ENCODE data around the gene CIROP.
A peak's percentile ranks its signal among the peaks of the same experiment; 100 is the strongest.

The CIROP gene

GRCh38 chr14:23093104-23093503 lies 11.7 kb downstream of the CIROP start:
- DNase-seq = no peak

GRCh38 chr14:23091294-23092225 lies 13.2 kb downstream of the CIROP start:
- DNase-seq = no peak

- DNase-seq = no peak
Measured at GRCh38 chr14:23090254-23090636, 14.5 kb downstream of the CIROP start.

GRCh38 chr14:23089498-23090253 lies 15.1 kb downstream of the CIROP start:
- no peak for DNase-seq

GRCh38 chr14:23086565-23086964 lies 18.2 kb downstream of the CIROP start:
- DNase-seq = no peak

- no peak for DNase-seq
Measured at GRCh38 chr14:23085458-23085857, 19.3 kb downstream of the CIROP start.

- no peak for DNase-seq
Measured at GRCh38 chr14:23080474-23080873, 24.3 kb downstream of the CIROP start.

- DNase-seq = no peak
Measured at GRCh38 chr14:23079716-23080115, 25.1 kb downstream of the CIROP start.

GRCh38 chr14:23078692-23079116 lies 26.1 kb downstream of the CIROP start:
- no peak for DNase-seq

- DNase-seq = no peak
Measured at GRCh38 chr14:23077962-23078361, 26.8 kb downstream of the CIROP start.

- DNase-seq = no peak
Measured at GRCh38 chr14:23076785-23077408, 27.9 kb downstream of the CIROP start.

GRCh38 chr14:23074906-23075305 lies 29.9 kb downstream of the CIROP start:
- no peak for DNase-seq

GRCh38 chr14:23071921-23072539 lies 32.8 kb downstream of the CIROP start:
- DNase-seq = no peak

GRCh38 chr14:23071244-23071920 lies 33.4 kb downstream of the CIROP start:
- DNase-seq = peak; percentile 81

- DNase-seq = no peak
Measured at GRCh38 chr14:23070262-23071129, 34.3 kb downstream of the CIROP start.

- no peak for DNase-seq
Measured at GRCh38 chr14:23069413-23069806, 35.4 kb downstream of the CIROP start.

GRCh38 chr14:23068789-23069412 lies 35.9 kb downstream of the CIROP start:
- DNase-seq = peak; percentile 67

- no peak for DNase-seq
Measured at GRCh38 chr14:23067847-23068788, 36.7 kb downstream of the CIROP start.

GRCh38 chr14:23066855-23067744 lies 37.7 kb downstream of the CIROP start:
- no peak for DNase-seq

All from activated naive CD4-positive, alpha-beta T cell treated with anti-CD3 and anti-CD28 coated beads, Interleukin-2, amount 50 U/mL, for 16 hours (primary cell).